Stimulated activated CD4-positive, alpha-beta T cell treated with anti-CD3 and anti-CD28 coated beads, TNF-alpha, amount 100 ng/mL, for 48 hours (primary cell): ENCODE results near the gene BACH2.
"Not testable (repeated sequence)": the region's sequence is repeated elsewhere in the genome, so short reads cannot be mapped to it uniquely, and the experiment has no call there.

Source experiments
- DNase-seq, 3 donors: peaks; one replicate each; pipeline ENCODE4 v3.0.0-alpha.2; 2020; ENCODE audit warnings: low read depth in 3 of 3

The BACH2 gene

DNA sequence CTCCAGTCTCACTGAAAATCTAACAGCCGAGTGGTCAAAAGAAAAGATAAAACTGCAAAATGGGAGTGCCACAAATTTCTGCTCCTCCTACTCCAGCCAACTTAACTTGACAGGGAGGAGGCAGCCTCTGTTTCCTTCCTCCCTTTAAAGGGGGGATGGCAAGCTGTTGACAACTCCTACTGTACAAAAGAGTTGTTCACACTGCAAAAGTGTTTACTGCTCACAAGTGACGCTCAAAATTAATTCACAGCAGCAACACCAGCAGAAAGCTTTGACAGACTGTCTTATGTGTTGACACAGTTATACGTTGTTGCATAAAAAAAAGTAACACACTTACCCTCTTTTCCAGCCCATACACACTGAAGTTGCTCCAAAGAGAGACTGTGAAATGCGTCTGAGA lies 169.8 kb downstream of the BACH2 start:
- no peak for DNase-seq

DNA sequence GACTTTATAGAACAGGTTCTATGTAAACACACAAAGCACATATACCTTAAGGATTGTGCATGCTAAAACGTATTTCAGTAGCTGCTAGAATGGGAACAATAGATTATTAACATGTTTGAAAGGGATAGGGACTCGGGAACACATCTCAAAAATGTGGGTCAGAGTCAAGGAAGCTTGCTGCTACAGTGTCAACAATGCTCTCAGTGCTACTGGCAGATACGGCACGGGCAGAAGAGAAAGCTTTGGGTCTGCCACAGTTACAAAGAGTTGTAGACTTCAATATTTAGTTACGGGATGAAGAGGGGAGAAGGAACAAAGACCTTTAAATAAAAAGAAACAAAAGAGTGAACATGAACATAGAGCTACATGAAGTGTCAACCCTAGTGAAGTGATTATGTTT lies 170.5 kb downstream of the BACH2 start:
- no peak for DNase-seq

DNA sequence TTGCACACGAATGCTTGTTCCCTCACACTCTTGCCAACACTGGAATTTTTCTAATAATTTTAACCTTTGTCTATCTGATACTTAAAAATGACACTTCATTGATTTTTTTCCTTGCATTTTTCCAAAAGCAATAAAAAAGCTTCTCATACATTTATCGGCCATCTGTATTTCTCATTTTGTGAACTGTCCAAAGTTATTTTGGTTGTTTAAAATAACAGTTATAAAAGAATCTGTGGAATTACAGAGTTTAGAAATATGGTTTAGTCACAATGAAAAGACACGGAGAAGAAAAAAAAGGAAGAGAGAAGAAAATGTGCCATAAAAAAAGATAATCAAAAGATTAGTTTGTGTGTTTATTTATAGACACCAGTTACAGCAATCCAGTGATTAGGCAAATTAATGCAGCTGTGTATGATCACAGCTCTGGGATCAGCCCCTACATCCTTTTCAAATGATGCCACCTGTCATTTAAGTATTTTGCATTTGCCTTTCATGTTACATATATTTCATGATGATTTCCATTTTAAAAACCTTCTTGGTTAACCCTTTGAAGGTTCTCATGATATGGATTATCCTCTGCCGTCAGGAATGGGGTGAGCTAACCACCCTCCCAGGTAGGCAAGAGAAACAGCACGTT lies 171.7 kb downstream of the BACH2 start:
- DNase-seq = no peak

GRCh38 chr6:90123831-90124230 lies 172.8 kb downstream of the BACH2 start:
- DNase-seq = peak in 1 of 3 donors; percentile 35

DNA sequence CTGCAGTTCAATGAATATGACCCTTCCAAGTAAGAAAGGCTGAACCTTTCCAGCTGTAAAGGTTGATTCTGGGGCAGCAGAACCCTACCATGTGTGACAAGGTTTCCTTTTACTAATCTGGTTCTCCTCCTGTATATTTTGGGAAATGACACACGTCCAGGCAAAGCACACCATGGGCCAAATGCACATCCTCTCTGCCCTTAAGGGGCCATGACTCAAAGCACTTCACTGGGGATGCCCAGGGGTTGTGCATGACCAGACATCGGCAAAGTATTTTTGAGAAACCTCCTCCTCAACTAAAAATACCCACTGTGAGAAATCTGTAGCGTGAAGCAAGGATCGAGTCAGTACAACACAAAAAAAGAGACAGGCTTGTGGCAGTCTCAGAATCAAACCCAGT lies 174.7 kb downstream of the BACH2 start:
- DNase-seq = peak in 1 of 3 donors; percentile 32

GRCh38 chr6:90120327-90120726 lies 176.3 kb downstream of the BACH2 start:
- DNase-seq = no peak

GRCh38 chr6:90119618-90120017 lies 177.0 kb downstream of the BACH2 start:
- DNase-seq = no peak

- DNase-seq = no peak
Observed at GRCh38 chr6:90118581-90118980, 178.1 kb downstream of the BACH2 start.

DNA sequence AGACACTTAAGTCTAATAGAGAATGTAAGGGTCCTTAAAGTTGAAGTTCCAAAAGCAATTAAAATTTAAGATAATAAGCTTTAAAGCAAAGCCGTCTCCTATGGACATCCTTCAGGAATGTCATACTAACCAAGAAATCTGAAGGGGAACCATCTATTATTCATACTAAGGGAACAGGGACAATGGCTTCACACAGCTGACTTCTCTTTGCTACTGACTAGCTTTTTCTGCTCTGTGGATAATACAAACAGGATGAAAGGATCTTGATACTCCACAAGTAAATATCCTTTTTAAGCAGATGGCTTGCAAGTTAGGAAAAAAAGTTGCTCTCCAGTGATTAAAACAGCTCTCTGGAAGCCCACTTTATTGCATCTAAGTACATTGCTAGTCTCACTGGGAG lies 178.6 kb downstream of the BACH2 start:
- no peak for DNase-seq

GRCh38 chr6:90116126-90116525 lies 180.5 kb downstream of the BACH2 start:
- DNase-seq = not testable (repeated sequence)

GRCh38 chr6:90113389-90113788 lies 183.3 kb downstream of the BACH2 start:
- no peak for DNase-seq

GRCh38 chr6:90111387-90111786 lies 185.3 kb downstream of the BACH2 start:
- DNase-seq = no peak

DNA sequence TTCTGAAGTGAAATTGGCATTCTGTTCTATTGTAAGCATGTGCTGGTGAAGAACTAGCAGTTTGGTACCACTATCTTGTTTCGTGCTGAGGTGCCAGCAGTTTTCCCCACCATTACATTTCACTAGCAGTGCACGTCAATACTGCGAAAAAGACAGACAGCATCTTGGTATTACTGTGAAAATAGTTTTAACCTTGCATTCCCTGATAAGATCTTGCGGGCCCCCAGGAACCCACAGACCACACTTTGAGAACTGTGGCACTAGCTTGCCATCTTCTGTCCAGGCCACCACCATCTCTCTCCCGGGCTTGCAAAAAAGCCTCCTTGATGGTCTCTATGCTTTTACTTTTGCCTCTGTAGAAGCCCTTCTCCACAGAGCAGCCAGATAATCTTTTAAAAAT lies 185.7 kb downstream of the BACH2 start:
- peak; percentile 32 to 56 (median 38) for DNase-seq

- peak in 1 of 3 donors; percentile 20 for DNase-seq
Observed at GRCh38 chr6:90109141-90109540, 187.5 kb downstream of the BACH2 start.

- DNase-seq = peak in 2 of 3 donors; percentile 13 to 34
Observed at GRCh38 chr6:90107771-90108282, 188.8 kb downstream of the BACH2 start.

GRCh38 chr6:90107371-90107770 lies 189.3 kb downstream of the BACH2 start:
- DNase-seq = no peak

DNA sequence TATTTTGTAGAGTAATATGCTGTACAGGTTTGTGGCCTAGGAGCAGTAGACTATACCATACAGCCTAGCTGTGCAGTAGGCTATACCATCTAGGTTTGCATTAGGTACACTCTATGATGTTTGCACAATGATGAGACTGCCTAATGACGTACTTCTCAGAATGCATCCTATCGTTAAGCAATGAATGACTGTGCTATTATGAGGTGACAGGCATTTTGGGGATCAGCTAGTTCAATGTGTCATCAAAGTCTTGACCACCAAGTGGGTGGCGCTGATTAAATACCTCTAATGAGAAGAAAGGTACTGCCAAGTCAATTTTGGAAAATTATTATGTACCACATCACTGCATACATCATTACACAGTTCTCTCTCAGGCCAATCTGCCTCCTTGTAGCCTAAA lies 190.2 kb downstream of the BACH2 start:
- DNase-seq = no peak

- DNase-seq = no peak
Observed at GRCh38 chr6:90105506-90106170, 191.0 kb downstream of the BACH2 start.

DNA sequence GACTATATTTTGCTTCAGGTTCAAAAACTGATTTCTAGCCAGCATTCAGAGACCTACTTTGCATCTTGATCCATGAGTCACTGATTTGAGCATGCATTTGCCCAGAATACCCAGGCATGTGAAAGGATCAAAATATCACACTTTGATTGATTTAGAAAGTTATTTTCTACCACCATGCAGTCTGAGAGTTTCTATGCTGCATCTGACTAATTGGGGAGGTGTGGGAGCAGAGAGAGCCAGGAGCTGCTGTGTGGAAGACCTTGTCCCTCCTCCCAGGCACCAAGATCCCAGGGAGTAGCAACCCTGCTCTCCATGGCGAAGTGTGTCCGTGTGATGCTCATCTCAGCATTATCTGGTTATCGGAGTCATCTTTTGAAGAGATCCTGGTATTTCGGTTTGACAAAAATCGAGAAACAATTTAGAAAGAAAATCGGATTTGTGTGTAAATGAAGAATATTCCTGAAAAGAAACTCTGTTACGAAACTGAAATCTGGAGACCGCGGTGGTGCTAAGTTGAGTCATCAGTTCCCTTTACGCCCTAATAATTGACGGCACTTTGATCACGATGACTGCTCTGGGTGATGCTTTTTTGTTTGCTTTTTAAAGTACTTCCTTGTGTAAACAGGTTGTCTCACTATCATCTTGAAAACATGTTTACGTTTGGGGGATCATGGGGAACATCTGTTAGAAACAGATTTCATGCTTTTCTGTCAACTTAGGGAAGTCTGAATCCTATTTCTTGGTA lies 193.4 kb downstream of the BACH2 start:
- peak in 2 of 3 donors; percentile 19 to 22 for DNase-seq

DNA sequence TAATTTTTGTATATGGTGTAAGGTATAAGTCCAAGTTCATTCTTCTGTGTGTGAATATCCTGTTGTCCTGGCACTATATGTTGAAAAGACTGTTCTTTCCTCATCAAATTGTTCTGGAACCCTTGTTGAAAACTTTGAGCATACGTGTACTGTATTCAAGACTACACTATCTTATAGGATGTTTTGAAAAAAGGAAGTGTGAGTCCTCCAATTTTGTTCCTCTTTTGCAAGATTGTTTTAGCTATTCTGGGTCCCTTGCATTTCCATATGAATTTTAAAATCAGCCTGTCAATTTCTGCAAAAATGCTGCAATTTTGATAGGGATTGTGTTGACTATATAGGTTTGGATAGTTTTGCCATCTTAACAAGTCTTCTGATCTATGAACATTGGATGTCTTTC lies 195.2 kb downstream of the BACH2 start:
- no peak for DNase-seq

GRCh38 chr6:90100059-90100665 lies 196.5 kb downstream of the BACH2 start:
- no peak for DNase-seq

DNA sequence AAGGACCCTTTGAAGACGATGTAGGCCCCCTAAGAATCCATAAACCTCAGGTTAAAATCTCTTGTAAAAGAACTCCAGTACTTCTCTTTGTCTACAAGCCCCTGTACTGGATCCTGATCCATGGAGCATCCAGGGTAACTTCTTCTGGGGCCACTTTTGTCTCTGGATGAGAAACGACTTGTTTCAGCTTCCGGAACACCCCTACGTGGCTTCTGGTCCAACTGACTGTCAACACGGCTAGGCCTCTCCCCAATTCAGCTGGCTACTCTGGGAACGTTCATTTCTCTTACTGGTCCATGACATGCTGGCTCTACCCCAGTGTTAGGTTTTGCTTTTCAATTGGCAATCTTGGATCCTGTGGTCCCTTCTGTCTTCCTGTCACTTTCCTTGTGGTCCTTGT lies 198.0 kb downstream of the BACH2 start:
- no peak for DNase-seq
